AG08396 (cell line): Measurements from ENCODE around the gene SYTL3.

Experiments used
- DNase-seq: peaks from one replicate; pipeline ENCODE4 v3.0.0; 2012; ENCODE audit warnings: low spot score, mixed read lengths

SYTL3 gene

GRCh38 chr6:158729906-158730540 lies 80.2 kb downstream of the SYTL3 start:
- DNase-seq = no peak

DNA sequence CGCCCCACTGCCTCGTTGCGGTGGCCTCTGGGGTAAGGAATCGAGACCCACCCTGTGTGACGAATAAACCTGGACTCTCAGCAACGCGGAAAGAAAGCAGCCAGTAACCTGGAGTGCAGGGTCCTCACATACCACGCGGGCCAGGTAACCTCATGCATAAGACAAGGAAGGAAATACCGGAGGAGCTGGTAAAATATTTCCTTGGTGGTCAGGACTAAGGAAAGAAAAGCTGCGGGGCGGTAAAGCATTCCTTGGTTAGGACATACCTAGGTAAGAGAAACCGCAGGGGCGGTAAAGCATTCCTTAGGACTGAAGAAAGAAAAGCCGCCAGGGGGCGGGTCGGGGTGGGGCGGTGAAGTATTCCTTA lies 80.7 kb downstream of the SYTL3 start:
- DNase-seq = no peak

- DNase-seq = no peak
Observed at GRCh38 chr6:158735009-158735408, 85.2 kb downstream of the SYTL3 start.

DNA sequence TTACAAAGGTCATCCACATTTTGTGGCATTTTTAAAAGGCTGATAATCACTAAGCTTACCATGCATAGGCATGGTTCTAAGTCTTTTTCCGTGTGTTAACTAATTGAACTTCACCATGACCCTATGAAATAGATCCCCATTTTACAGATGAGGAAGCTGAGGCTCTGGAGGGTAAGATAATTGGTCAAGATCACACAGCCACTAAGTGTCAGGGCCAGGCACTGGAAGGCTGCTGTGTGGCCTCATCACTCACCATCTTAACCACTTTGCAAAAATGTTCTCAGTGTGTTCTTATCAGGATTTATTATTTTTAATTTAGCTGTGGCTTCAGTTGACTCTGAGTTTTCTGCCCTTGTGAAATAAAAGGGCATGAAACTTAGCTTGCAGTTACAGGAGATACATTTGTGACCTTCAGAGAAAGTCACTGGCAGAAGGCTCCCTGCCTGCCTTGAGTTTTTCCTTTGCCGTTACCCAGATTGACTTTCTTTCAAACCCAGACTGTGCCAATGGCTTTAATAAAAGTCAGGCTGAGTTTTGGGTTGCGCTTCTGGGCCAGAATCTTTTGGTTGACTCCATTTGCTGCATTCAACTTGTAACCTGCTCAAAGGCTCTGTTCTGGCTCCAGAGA lies 87.3 kb downstream of the SYTL3 start:
- DNase-seq = no peak

DNA sequence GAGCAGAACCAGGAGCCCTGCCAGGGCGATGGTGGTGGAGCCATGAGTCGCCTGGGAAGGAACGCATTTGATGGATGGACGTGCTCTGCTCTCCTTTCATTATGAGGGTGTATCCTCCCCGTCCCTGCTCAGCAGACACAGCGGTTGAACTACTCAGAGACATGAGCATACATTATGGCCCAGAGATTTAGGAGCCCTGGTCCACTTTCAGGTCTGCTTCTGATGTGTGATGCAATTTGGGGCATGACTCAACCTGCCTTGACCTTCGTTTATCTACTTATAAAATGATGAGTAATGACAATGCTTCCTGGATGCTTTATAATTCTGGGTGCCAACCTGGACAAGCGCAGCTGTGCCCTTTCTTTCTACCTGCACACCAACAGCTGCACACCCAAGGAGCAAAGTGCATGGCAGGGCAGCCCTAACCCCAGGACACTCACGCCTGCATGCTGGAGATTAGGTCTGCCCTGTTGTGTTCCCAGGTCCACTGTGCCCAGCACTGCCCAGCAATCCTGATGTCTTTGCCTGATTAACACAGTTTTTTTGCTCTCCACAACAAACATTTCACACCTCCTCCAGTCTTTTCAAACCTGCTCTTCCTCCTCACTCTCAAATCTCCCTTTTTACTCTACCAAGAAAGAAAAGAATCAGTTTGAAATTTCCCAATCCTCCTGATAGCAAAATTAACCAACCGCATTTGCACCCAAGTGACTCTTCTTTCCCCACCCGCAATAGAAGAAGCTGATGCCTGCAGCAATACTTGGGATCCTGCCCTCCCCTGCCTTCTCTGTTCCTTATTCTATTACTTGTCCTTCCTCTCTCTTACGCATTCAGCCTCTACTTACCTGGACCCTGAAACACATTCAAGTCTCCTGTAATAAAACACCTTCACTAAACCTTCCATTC lies 88.1 kb downstream of the SYTL3 start:
- no peak for DNase-seq

DNA sequence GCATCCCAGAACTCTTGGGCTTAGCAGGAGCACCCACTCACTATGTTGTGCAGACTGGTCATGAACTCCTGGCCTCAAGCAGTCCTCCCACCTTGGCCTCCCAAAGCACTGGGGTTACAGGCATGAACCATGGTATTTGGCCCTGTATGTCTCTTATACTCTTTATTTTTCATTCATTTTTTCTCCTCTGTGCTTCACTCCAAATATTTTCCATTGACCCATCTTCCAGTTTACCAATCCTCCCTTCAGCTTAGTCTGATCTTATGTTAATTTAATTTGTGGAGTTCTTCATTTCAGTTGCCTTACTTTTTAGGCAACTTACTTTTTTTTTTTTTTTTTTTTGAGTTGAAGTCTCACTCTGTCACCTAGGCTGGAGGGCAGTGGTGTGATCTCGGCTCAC lies 89.8 kb downstream of the SYTL3 start:
- no peak for DNase-seq

DNA sequence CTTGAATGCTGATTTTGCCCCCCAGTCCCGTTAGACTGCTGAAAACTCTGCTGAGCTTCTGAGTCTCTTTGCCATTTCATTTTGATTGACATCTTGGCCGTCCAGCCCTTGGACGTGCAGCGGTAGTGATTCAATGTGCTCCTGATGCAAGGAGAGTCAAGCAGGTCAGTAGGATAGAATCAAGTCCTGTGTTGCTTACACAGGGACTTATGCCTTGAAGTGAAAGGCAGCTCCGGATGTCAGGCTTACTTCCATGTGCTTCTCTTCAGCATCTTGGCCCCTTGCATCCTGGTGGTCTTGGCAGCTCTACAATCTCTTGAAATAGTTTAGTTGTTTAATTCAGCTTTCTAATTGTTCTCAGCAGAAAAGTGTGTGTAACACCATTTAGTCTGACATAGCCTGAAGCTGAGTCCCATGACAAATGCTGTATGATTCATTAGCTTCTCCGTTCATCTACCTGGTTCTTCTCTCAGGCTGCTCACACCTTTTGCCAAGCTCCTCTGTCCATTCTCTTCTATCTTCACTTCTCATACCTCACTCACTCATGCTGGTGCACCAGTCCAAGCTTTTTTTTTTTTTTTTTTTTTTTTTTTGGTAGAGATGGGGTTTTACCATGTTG lies 93.3 kb downstream of the SYTL3 start:
- DNase-seq = no peak

GRCh38 chr6:158744986-158745430 lies 95.2 kb downstream of the SYTL3 start:
- no peak for DNase-seq

- DNase-seq = no peak
Observed at GRCh38 chr6:158751224-158751623, 101.4 kb downstream of the SYTL3 start.

DNA sequence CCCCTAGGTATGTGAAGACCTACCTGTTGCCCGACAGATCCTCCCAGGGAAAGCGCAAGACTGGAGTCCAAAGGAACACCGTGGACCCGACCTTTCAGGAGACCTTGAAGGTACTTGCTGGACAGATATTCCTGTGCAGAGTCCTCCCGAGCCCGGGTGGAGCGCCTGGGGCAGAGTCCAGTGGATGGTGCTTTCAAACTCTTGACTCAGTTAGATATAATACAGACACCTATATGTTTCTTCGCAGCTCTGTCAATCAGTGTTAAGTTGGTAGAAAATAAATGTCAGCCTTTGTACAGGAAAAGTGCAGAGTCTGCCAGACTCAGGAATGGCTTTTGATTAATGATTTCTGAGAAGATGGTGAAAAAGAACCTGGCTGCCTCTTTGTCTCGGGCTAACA lies 102.1 kb downstream of the SYTL3 start:
- DNase-seq = no peak

- no peak for DNase-seq
Observed at GRCh38 chr6:158752613-158753012, 102.8 kb downstream of the SYTL3 start.

- no peak for DNase-seq
Observed at GRCh38 chr6:158753811-158754210, 104.0 kb downstream of the SYTL3 start.

DNA sequence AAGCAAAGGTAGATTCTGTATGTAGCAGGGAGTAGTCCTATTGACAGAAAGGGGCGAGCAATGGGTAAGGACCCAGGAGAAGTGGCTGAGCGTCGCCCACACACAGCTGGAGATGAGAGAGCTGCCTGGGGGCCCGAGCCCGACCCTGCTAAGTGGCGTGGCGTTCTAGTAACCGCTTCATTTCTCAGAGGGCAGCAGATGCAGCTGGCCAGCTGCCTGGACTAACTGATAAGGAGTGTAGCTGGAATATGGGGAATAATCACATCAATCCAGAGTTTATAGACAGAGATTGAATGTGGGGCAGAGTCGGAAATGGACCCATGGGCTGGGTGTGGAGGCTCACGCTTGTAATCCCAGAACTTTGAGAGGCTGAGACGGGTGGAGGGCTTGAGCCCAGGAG lies 104.9 kb downstream of the SYTL3 start:
- DNase-seq = no peak

DNA sequence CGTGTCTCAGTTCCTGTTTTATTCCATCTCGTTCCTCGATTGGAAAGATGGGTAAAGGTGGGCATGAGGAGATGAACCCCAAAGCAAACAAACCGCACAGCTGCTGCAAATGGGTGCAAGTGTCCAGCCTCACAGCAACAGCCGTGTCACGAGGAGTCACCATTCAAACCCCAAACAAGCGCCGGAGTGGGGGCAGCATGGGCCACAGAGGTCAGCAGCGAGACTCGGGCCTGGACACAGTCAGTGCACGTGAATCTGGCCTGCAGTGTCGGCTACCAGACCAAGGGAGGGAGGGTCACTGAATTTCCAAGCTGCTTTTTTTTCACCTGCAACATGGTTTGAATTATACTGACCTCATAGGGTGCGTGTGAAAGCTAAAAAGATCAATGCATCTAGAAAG lies 105.8 kb downstream of the SYTL3 start:
- no peak for DNase-seq

- no peak for DNase-seq
Observed at GRCh38 chr6:158756126-158756525, 106.3 kb downstream of the SYTL3 start.

- DNase-seq = no peak
Observed at GRCh38 chr6:158756977-158757752, 107.3 kb downstream of the SYTL3 start.

DNA sequence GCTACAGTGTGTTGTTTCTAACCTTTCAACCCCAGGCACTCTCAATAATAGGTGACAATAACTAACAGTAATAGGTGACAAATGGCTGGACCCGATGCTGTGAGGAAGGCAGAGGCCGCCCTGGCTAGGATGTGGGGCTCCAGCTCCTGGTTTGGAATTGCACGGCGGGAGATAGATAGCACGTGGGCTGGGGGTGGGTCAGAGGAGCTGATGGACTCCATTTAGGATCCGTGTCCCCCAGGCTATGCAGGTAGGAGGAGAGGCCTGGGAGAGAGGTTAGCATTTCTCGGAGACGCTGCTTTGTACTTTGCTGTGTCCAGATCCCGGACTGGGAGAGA lies 107.9 kb downstream of the SYTL3 start:
- no peak for DNase-seq

DNA sequence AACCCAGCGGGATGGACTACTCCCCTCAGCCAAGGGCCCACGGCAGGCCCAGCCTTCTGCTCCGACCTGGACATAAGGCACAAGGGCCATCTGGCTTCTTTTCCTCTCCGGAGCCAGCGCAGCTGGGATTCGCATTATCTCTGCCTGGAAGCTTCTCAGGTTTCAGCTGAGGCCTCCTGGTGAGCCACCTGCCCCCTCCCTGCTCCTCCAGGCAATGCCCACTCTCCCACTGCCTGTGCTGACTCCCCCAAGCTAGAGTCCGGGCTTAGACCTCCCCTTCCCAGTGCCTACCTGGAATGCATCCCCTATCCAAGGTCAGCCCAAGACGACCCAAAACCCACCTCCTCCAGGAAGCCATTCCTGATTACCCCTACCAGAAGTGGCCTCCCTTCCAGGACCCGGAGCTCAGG lies 108.6 kb downstream of the SYTL3 start:
- no peak for DNase-seq

- DNase-seq = no peak
Observed at GRCh38 chr6:158758941-158759479, 109.2 kb downstream of the SYTL3 start.

DNA sequence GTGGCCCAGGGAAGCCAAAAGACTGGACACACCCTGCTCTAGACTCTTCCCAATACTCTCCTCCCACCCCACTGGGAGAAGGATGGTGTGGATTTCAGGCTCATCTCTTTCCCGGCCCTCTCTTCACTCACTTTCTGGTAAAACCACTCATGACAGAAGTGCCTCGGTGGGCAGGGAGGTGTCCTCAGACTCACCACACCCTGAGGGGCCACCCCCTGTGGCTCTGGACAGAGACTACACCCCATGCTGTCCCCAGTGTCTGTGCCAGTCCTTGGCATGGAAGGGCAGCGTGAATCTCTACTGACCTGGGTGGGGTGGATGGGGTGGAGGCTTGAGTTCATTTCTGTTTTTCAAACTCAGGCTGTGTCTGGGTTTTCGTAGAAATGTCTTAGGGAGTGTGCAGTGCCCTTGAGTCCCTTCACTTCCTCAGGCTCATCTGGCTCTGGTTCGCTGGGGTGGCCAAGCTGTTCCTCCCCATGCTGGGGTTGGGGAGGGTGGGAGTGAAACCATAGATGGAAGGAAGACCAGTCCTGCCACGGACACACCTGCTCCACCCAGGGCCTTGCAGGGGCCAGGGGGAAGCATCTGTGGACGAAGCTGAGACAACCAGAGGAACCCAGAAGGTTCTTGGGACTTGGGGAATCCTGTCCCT lies 110.2 kb downstream of the SYTL3 start:
- no peak for DNase-seq

DNA sequence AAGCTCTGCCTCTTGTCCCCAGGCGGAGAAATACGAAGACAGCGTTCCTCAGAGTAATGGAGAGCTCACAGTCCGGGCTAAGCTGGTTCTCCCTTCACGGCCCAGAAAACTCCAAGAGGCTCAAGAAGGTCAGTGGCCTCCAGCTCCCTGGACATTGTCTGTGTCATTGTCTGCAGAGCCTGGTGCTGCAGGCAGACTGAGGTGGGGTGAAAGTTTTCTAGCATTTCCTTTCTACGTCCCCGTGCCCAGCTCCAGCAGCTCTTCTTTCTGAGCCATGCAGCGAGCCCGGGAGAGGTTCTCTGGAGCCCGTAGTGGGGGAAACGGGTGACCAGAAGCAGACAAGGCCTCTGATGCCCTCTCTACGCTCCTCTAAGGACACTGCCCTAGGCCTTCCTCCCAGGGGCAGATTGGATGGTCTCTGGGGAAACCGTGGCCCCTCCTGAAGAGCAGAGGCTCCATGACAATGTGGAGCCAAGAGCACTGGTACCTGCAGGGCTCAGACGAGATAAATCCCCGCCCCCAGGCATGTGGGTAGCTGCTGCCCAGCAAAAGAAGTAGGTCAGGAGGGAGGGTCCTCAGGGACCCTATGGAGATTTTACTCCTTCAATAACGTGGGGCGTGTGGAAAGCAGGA lies 110.9 kb downstream of the SYTL3 start:
- DNase-seq = no peak
